GM13977 (cell line): ENCODE data around the gene TCF7.

Experiments
- DNase-seq: peaks from one replicate; pipeline ENCODE4 v3.0.0; 2012; ENCODE audit warnings: low spot score
- CTCF ChIP-seq: IDR thresholded peaks from 2 replicates; pipeline ENCODE4 v1.5.1; 2012; ENCODE audit warnings: mild to moderate bottlenecking, control low read depth; ENCODE audit not compliant: insufficient read depth; ENCODE audit errors: extremely low read depth, missing control alignments
- in situ Hi-C: fragments of 300-500 bp; cut with MboI; formaldehyde crosslinking; loops from one replicate; pipeline ENCODE4 v1.12.0; 2022; ENCODE audit warnings: low sequenced_read_pairs, low pct_unique_long_range_greater_than_20kb, mixed read lengths, inconsistent platforms; ENCODE audit not compliant: unreplicated experiment

TCF7 gene

DNA sequence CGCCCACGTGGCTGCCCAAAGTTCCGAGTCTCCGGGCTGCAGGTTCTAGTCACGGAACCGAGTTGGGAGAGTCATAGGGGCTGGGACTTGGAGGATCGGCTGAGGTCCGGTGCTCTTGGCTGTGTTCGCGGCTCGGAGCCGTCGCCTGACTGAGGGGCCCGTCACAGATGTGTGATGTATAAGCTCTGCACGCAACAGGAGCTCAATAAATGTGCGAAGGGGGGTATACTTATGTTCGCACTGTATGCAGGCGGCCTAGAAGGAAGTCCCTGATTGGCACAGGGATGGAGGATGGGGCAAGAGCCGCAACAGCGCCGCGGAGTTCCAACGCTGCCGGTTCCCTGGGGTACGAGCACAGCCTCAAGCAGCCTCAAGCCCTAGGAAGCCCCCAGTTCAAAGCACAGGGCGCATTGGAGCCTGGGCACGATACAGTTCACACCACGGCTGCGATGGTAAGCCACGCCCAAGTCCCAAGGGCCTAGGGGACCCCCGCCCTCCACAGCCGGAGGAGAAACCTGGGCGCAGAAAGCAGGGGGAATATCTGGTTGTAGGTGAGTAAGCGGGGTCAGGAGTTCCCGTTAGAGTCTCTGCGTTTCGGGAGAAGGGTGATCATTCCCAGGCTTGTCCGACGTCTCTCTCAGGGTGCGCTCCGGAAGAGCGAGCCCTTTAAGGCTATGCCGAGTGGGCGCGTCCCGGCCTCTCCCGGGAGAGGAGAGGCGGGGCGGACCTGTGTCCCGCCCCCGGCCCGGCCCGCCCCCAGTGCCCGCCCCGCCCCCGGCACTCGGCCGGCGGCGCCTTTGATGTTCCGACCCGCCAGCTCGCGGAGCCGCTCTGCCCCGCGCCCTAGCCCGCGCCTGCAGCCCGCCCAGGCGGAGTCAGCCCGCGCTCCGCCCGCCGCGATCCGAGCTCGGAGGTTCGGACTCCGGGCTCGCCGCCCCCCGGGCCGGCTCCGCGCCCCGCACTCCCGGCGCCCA lies at the start of gene TCF7:
TCF7 (plus strand) TSS at position 780 of the 974 bp plus-strand sequence. CDS start 226 bp downstream, outside the sequence.
- TF ChIP-seq CTCF: no peak
- in situ Hi-C loops: no loop called here
- DNase-seq: peak; percentile 97

DNA sequence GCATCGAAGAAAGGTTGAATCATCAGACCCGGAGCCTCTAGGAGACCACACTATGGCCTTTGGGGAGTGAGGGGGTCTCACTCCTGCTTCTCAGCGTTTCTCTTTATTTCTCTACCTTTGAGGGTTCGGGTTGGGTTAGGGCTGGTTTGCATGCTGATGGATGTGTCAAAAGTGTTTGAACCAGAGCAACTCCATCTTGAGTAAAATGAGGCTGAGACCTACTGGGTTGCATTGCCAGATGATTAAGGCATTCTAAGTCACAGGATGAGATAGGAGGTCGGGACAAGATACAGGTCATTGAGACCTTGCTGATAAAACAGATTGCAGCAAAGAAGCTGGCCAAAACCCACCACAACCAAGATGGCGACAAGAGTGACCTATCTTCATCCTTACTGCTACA lies 44.9 kb upstream of the TCF7 start:
- TF ChIP-seq CTCF: no peak
- in situ Hi-C loops: no loop called here
- DNase-seq: no peak

DNA sequence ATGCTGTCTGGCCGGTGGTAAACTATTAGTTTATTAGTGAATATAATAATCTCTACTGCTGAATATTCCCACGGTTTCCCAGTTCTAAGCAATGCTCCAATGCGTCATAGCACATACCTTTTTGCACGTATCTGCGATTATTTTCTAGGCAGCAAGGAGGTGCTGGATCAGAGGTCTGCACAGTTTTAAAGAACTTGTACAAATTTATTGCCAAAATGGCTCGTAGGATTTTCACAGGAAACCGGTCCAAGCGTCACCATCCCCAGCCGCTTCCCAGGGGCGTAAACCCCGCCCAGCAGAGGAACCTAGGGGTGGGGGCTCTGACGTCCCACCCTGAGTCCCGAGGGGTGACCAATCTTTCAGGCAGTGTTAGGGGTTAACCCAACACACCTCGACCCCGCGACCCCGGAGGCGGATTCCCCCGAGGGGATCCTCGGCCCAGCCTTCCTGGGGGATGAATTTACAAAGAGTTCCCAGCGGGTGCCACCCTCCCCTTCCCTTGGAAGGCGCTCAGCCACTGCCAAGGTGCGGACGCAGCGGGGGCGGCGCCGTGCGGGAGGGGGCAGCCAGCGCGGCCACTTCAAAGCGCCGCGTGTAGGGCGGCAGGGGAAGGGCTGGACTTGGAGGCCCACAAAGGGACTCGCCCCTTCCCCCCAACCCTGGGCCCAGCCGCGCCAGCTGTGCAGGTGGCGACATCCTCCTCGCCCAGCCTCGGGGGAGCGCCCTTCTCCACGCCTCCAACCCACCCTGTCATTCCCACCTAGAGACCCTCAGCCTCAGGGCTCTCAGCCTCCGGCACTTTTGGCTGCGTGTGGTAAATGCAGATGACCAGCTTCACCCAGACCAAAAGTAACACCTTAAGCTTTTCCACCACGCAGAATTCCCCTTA lies 43.5 kb upstream of the TCF7 start:
- in situ Hi-C loops: no loop called here
- TF ChIP-seq CTCF: peak; percentile 41
- peak; percentile 59 for DNase-seq

DNA sequence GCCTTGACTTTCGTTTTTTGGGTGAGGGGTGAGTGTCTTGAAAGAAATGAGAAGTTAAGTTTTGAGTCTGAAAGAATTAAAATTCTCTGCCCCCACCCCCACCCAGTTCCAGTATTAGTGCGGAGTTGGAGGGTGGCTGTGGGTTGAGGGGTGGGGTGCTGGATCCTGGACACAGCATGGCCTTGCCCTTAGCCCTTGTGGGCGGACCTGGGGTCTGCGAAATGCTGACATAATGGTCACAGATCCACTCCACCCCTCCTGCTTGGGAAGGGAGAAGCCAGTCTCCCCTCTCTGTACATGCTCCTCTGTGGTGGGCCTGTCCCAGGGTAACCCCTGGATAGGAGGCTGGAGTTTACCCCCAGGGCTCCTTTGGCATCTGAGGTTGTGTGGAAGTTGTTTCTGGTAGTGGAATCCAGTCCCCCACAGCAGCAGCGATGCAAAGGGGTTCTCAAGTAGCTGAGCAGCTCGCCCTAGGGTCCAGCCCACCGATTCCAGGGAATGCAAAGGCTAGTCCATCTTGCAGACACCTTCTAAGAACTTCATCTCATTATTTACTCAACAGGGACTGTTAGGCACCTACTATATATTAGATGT lies 42.8 kb upstream of the TCF7 start:
- DNase-seq: no peak
- in situ Hi-C loops: no loop called here

DNA sequence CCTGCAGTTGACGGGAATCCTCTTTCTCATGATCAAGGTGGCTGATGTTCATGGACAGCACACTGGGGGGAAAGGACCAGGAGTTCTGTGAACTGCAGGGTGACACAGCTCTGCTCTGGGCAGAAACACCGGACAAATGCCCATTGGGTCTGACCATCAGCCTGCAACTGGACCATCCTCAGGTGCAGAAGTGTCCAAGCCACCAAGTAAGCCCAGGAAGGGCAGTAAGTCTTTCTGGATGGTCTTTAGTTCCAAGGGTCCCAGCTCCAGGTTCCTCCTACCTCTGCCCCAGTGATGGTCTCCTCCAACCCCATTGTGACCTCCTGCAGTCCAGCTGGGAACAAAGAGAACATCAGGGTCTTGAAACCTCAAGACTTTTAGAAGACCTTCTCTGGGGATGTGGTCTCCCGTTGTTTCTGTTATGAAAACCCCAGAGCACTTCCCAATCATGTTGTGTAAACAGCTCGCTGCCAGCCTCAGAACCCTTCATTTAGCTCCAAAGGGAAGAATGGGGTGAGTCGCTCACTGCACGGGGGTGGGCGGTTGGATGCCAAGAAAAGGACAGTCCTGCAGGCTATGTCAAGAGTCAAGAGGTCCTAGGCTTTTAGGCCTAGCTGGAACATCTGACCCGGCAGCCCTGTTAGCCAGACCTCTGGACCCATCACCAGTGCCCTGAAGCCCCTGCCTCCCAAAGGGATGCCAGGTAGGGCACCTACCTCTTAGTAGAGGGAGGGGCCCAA lies 41.8 kb upstream of the TCF7 start:
- in situ Hi-C loops: no loop called here
- no peak for DNase-seq

More for the DNA sequence above, 42.8 kb upstream of the TCF7 start:
- no peak for TF ChIP-seq CTCF

More for the DNA sequence above, 41.8 kb upstream of the TCF7 start:
- no peak for TF ChIP-seq CTCF
